Upper lobe of left lung (tissue), 6 donors: Measurements from ENCODE around the gene TRMT2B. TPM values are rescaled to one million over a fixed set of nuclear protein-coding genes. Genes with fewer than 3 reads are reported as not detected.

Experiments used
- ATAC-seq, 2 donors: fragments of 200-7000 bp; cut with Tn5 transposase; one replicate each; pipeline ENCODE4 v1.9.1; 2022; ENCODE audit warnings: mild to moderate bottlenecking in 2 of 2, moderate library complexity in 2 of 2; ENCODE audit not compliant: low FRiP score in 2 of 2
- DNase-seq, 2 donors: peaks; one replicate each; pipeline ENCODE4 v3.0.0-alpha.2; 2019 to 2020
- H3K27ac ChIP-seq, 4 donors: fragments of 200-600 bp; sonication (generic); one replicate each; pipeline ENCODE4 v1.5.1; 2016 to 2019
- H3K27me3 ChIP-seq, 4 donors: fragments of 200-600 bp; sonication (generic); one replicate each; pipeline ENCODE4 v1.5.1; 2017 to 2019
- H3K36me3 ChIP-seq, 4 donors: fragments of 200-600 bp; sonication (generic); one replicate each; pipeline ENCODE4 v1.5.1; 2016 to 2019
- H3K4me1 ChIP-seq, 4 donors: fragments of 200-600 bp; sonication (generic); one replicate each; pipeline ENCODE4 v1.5.1; 2018 to 2019
- H3K4me3 ChIP-seq, 4 donors: fragments of 200-600 bp; sonication (generic); one replicate each; pipeline ENCODE4 v1.5.1; 2017 to 2019; ENCODE audit warnings: mild to moderate bottlenecking in 2 of 4, moderate library complexity in 1 of 4
- H3K9me3 ChIP-seq, 4 donors: fragments of 200-600 bp; sonication (generic); one replicate each; pipeline ENCODE4 v1.5.1; 2018 to 2019
- EP300 ChIP-seq, 4 donors: sonication (generic); formaldehyde crosslinking; IDR thresholded peaks; one replicate each; pipeline ENCODE4 v1.5.1; 2017; ENCODE audit warnings: antibody characterized with exemption in 4 of 4, control low read depth in 2 of 4
- POLR2A ChIP-seq, 4 donors: fragments of 450-650 bp; IDR thresholded peaks; one replicate each; pipeline ENCODE4 v1.5.1; 2016 to 2017; ENCODE audit warnings: antibody characterized with exemption in 4 of 4, mild to moderate bottlenecking in 2 of 4
- POLR2AphosphoS5 ChIP-seq, 2 donors: sonication (generic); formaldehyde crosslinking; IDR thresholded peaks; one replicate each; pipeline ENCODE4 v1.5.1; 2017; ENCODE audit warnings: antibody characterized with exemption in 2 of 2
- WGBS, 2 donors: methylation state at CpG; one replicate each; pipeline ENCODE4 v1.1.5; 2017 to 2018; 5-methylcytosine and 5-hydroxymethylcytosine counted together
- total RNA-seq, 6 donors: library from RNA; depleted of rRNA in 4 of 6; stranded (reverse); fragments of >200 nt in 4 of 6; gene quantifications; one replicate each; pipeline versions ENCODE4 v1.1.0 to v1.2.1, GENCODE V29; 2016 to 2021
- TF ChIP-seq, protein P1 (sequence below), 6 experiments: fragments of 450-650 bp in 4 of 6; fragments of 200-600 bp in 2 of 6; sonication (generic) in 2 of 6; IDR thresholded peaks; one replicate each; pipeline ENCODE4 v1.5.1; 2016 to 2019; ENCODE audit warnings: antibody characterized with exemption in 6 of 6
- donor health status: DM: no; HTN: no; CAD: no; lungs with moderate emphysema.
- donor health status: DM: no; HTN: yes; CAD: no; lungs with severe emphysema.

Gene TRMT2B
- total RNA-seq, 6 donors from 2014 or later, result 11.4 to 32.5 (median 19.9) TPM

DNA sequence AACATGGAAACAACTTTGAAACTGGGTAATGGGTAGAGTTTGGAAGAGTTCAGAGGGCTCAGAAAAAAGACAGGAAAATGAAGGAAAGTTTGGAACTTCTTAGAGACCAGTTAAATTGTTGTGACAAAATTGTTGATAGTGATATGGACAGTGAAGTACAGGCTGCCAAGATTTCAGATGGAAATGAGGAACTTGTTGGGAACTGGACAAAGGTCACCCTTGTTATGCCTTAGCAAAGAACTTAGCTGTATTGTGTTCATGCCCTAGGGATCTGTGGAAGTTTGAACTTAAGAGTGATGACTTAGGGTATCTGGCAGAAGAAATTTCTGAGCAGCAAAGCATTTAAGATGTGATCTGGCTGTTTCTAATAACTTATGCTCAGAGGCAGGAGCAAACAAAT is 87.5 kb downstream of the TRMT2B start:
- Histone ChIP-seq H3K4me1 (no peaks in the 10 kb centered on the region), H3K4me3 (no peak overlapping the region), H3K36me3 (no peaks in the 10 kb centered on the region), H3K27me3 (no peaks in the 10 kb centered on the region), H3K27ac (no peak overlapping the region), H3K9me3 (no peaks in the 10 kb centered on the region)
- no peak for DNase-seq
- ATAC-seq, result no peak
- TF ChIP-seq POLR2AphosphoS5 (IDR thresholded peaks at IDR 0.05) (no peak), POLR2A (IDR thresholded peaks at IDR 0.05) (no peak), EP300 (IDR thresholded peaks at IDR 0.05) (no peak)
- TF ChIP-seq, protein P1, sequence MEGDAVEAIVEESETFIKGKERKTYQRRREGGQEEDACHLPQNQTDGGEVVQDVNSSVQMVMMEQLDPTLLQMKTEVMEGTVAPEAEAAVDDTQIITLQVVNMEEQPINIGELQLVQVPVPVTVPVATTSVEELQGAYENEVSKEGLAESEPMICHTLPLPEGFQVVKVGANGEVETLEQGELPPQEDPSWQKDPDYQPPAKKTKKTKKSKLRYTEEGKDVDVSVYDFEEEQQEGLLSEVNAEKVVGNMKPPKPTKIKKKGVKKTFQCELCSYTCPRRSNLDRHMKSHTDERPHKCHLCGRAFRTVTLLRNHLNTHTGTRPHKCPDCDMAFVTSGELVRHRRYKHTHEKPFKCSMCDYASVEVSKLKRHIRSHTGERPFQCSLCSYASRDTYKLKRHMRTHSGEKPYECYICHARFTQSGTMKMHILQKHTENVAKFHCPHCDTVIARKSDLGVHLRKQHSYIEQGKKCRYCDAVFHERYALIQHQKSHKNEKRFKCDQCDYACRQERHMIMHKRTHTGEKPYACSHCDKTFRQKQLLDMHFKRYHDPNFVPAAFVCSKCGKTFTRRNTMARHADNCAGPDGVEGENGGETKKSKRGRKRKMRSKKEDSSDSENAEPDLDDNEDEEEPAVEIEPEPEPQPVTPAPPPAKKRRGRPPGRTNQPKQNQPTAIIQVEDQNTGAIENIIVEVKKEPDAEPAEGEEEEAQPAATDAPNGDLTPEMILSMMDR (IDR thresholded peaks at IDR 0.05), result no peak

DNA sequence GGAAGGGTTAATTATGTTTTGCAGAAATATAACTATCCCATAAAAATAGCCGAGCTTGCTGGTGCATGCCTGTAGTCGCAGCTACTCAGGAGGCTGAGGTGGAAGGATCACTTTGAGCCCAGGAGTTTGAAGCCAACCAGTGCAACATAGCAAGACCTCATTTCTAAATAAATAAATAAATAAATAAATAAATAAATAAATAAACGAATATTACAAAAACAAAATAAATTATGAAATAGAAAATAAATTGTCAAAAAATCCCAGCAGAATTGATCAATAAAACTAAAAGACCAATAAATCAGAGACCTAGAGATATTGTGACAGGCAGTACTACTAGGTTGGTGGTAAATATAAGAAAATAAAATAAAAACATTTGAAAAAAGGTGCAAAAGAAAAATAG is 89.1 kb downstream of the TRMT2B start:
- Histone ChIP-seq H3K4me1 (no peaks in the 10 kb centered on the region), H3K27me3 (no peaks in the 10 kb centered on the region), H3K27ac (no peak overlapping the region), H3K4me3 (no peak overlapping the region), H3K9me3 (no peaks in the 10 kb centered on the region), H3K36me3 (no peaks in the 10 kb centered on the region)
- 87 to 89% methylated on average over 3 of the region's 3 CpGs for WGBS, 2 donors
- ATAC-seq (no peak), DNase-seq (no peak)
- TF ChIP-seq POLR2A (IDR thresholded peaks at IDR 0.05), result no peak
- TF ChIP-seq POLR2AphosphoS5 (IDR thresholded peaks at IDR 0.05), result no peak
- TF ChIP-seq, protein P1 (IDR thresholded peaks at IDR 0.05), result no peak
- TF ChIP-seq EP300 (IDR thresholded peaks at IDR 0.05), result no peak

Other genes starting within 250 kb of the TRMT2B start
- gene CSTF2, start 231.7 kb downstream of the TRMT2B start, total RNA-seq, result 10 to 100 TPM; 11.2 to 17.0 (median 14.2) TPM
- not detected for gene NOX1, start 177.8 kb downstream of the TRMT2B start, total RNA-seq
- 10 to 100 TPM in 3 of 6 donors, 1 to 10 TPM in 3; 4.4 to 25.5 (median 10.1) TPM for gene XKRX, start 123.2 kb downstream of the TRMT2B start, total RNA-seq
- gene ARL13A, start 82.4 kb downstream of the TRMT2B start, total RNA-seq, result not detected
- gene TMEM35A, start 26.8 kb upstream of the TRMT2B start, total RNA-seq, result 1 to 10 TPM in 2 of 6 donors, under 1 TPM in 2, not detected in 2; 0.46 to 1.3 (median 1.0) TPM
- gene CENPI, start 46.1 kb upstream of the TRMT2B start, total RNA-seq, result 1 to 10 TPM in 2 of 6 donors, under 1 TPM in 4; 0.67 to 4.2 (median 0.98) TPM
- under 1 TPM in 1 of 6 donors, not detected in 5; 0.07 TPM for gene DRP2, start 167.7 kb upstream of the TRMT2B start, total RNA-seq
- not detected for gene TAF7L, start 239.2 kb upstream of the TRMT2B start, total RNA-seq